ENCODE measurements around the gene MYO15A.

MYO15A gene

GRCh38 chr17:18108401-18109312 is at the start of gene MYO15A:
Gene MYO15A (plus strand): TSS chr17:18108756. CDS start chr17:18118801, 10,045 bp downstream.
- DNase-seq: no peak

- DNase-seq: no peak
These were observed 49.3 kb upstream of the MYO15A start for GRCh38 chr17:18059283-18059682.

- no peak for DNase-seq
These were observed 44.5 kb upstream of the MYO15A start for GRCh38 chr17:18064053-18064452.

GRCh38 chr17:18065546-18065945 is 43.0 kb upstream of the MYO15A start:
- DNase-seq: no peak

- no peak for DNase-seq
These were observed 41.7 kb upstream of the MYO15A start for GRCh38 chr17:18066866-18067265.

GRCh38 chr17:18069101-18069500 is 39.5 kb upstream of the MYO15A start:
- no peak for DNase-seq

- peak; percentile 14 for DNase-seq
These were observed 37.7 kb upstream of the MYO15A start for GRCh38 chr17:18070861-18071340.

GRCh38 chr17:18071751-18072150 is 36.8 kb upstream of the MYO15A start:
- DNase-seq: no peak

- DNase-seq: no peak
These were observed 33.8 kb upstream of the MYO15A start for GRCh38 chr17:18074566-18075272.

- DNase-seq: no peak
These were observed 31.6 kb upstream of the MYO15A start for GRCh38 chr17:18076936-18077335.

GRCh38 chr17:18079543-18079942 is 29.0 kb upstream of the MYO15A start:
- no peak for DNase-seq

GRCh38 chr17:18084256-18084655 is 24.3 kb upstream of the MYO15A start:
- no peak for DNase-seq

GRCh38 chr17:18087610-18088491 is 20.7 kb upstream of the MYO15A start, which contains the start of gene DRG2:
Gene DRG2 (plus strand): TSS chr17:18087948. CDS start chr17:18088024, 76 bp downstream.
- peak; percentile 90 for DNase-seq

- no peak for DNase-seq
These were observed 18.9 kb upstream of the MYO15A start for GRCh38 chr17:18089613-18090012.

- DNase-seq: no peak
These were observed 14.7 kb upstream of the MYO15A start for GRCh38 chr17:18093616-18094408.

GRCh38 chr17:18094409-18094807 is 14.1 kb upstream of the MYO15A start:
- DNase-seq: no peak

- no peak for DNase-seq
These were observed 9.0 kb upstream of the MYO15A start for GRCh38 chr17:18099516-18099915.

GRCh38 chr17:18100616-18101015 is 7.9 kb upstream of the MYO15A start:
- no peak for DNase-seq

- DNase-seq: no peak
These were observed 6.7 kb upstream of the MYO15A start for GRCh38 chr17:18101828-18102227.

- DNase-seq: no peak
These were observed 5.9 kb upstream of the MYO15A start for GRCh38 chr17:18102640-18103039.

- DNase-seq: no peak
These were observed 3.5 kb upstream of the MYO15A start for GRCh38 chr17:18105027-18105426.

GRCh38 chr17:18105595-18105994 is 3.0 kb upstream of the MYO15A start:
- DNase-seq: no peak
